NCI-H1092 treated with DMSO at 0.1 percent for 48 hours (cell line): Measurements from ENCODE around the gene CYBB.

Experiments used
- DNase-seq: peaks from one replicate; lab custom pipeline; 2025; lab: John Stamatoyannopoulos, UW

Gene CYBB

DNA sequence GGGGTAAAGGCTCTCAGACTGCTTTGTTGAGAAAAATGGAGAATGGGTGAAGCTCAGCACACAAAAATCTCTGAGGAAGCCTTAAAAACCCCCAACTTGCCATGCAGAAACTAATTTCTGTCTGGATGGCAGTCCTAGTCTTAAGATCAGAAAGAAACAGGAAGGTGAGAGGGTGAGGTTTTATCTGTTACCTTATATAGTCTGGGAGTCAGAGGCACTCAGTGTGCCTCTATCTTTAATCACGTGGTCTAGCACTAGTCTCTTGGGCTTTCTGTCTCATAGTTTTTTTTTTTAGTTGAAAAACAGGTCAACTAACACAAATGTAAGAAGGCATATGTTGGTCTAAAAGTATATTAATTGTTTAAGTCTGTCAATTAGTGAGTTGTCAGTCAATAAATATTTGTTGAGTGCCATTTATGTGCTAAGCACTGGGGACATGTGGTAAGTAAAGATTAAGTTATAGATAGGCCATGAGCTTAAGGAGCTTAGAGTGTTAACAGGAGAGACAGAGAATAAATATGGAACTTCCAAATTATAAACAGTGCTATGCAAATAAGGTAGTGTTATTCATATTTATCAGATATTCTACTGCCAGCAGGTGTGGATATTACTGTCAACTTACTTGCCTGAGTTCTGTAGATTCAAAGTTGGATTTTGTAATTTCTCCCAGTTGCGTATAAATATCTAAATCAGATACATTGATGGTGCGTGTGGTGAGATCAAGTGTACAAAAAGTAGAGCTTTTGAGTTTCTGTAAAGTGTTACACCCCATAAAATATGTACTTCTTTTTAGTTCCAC, 7.0 kb downstream of the CYBB start:
- DNase-seq: no peak

DNA sequence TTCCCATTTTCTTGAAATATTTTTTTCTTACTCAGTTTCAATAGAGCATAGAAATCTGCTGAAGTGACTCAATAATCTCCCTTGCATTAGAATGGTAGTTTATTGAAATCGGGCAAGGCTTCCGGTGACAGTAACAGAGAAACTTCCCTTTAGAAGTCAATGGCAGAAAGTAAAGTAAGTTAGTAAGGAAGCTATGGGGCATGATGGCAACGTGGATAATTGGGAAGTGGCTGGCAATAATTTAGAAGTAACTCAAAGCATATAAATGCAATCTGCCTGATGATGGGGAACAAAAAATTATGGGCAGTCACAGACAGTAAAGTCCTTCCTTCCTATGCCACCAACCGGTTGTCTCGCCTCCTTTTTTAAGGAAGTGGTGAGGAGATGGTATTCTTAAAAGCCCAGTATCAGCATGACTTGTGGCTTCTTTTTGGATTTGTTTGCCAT, 7.6 kb downstream of the CYBB start:
- no peak for DNase-seq

DNA sequence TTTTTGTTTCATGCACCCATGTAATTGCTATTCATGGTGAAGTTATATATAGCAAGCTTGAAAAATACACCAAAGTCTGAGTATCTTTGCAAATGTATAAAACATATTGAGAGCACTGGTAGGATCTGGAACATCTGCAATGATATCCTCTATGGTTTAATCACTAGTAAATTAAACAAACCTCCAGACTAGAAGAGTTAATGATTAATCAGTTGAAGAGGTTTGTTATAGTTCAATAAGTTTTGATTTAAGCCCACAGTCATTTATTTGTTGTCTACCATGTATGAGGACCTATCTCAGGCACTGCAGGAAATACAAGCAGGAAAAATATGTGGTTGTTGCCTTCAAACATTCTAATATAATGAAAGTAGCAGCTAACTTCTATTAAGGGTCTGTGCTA, 16.5 kb downstream of the CYBB start:
- DNase-seq: no peak

DNA sequence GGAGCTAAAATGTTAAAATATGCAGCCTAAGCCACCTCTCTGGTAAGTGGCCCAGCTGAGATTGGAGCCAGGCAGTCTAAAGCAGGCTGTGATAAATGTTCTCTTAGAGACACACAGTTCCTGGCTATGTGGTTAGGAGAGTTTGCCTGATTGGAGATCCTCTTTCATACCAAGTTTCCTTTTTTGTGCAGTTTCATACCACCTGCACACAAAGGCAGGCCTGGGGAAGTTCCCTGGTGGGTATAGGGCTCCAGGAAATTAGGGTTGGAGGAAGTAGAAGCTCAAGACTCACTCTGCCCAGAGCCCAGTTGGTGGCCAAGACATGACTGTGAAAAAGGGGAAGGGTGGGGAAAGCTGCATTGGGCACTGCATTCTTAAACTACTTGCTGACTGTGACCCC, 16.9 kb downstream of the CYBB start:
- no peak for DNase-seq

DNA sequence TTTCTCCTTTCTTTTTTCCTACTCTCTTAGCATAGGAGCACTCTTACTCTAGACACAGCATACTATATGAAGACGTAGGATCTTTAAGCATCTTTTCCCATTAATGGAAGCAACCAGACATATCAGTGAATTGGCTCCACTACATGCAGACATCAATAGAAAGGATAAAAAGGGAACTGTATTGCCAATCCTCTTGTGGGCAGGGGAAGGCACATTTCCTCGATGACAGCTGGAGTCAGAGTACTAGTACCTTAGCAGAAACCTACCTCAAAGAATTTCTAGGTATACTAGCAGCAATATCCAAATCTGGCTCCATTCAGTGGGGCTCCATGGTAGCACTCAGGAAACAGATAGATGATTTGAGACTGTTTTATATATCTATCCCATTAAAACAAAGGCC, 20.1 kb downstream of the CYBB start:
- no peak for DNase-seq

DNA sequence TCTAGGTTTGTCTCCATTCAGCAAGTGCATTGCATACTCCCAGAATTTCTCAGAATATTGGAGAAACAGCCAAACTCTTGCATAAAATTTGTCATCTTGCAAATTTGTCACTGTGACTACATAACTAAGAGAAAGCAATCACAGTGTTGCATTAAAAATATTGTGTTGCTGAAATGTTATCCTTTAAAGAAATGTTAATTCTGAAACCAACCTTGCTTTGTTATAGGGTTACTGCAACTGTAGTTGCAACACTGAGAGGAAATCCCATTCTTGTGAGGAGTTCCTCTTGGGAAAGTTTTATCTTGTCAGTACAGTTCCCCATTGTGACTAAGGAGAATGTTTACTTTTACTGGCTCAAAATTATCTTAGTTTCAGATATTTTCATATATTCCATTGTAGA, 20.9 kb downstream of the CYBB start:
- no peak for DNase-seq

DNA sequence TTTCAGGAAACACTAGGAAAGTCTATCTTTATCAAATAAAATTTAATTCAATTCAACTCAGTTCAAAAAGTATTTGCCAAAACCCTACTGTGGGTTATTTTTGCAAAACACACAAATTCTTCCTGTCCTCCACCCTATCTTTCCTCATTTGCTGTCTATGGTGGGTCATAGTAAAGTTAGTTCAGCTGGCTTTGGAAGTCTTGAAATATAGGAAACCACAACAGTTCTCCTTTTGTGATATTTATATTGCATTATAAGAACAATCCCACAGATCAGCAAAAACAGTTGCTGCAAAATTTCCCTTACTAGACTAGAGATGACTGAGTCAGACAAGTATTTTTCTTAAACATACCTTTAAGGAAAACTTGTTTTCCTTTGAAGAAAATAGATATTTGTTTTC, 22.2 kb downstream of the CYBB start:
- DNase-seq: no peak

DNA sequence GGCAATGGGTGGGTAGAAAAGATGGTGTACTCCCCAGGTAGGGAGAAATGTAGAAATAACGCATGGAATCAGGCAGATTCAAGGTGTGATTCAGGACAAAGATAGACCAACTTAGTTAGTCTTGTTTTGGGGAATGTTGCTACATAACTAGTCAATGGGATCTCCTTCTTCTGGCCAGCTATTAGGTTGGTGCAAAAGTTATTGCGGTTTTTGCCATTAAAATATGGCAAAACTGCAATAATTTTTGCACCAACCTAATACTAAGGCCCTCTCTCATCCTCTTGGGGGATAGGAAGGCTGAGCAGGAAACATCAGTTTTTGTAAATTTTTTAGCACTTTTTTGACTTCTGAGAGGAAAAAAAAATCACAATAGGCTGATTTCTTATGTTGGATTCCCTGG, 23.2 kb downstream of the CYBB start:
- no peak for DNase-seq

DNA sequence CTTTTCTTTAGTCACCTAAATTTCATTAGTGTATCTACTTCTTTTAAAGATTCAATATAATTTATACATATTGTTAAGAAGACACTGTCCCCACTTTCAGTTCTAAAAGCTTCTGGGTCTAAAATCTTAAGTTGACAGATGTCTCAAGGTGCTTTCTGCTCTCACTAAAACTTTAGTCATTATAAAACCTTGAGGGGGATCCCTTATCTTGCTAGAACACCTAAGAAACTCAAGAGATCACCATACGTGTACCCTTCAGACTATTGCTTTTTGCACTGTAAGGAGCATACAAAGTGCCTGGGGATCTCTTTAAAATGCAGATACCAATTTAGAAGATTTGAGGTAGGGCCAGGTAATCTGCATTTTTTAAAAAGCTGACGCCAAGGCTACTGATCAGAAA, 30.1 kb downstream of the CYBB start:
- no peak for DNase-seq

DNA sequence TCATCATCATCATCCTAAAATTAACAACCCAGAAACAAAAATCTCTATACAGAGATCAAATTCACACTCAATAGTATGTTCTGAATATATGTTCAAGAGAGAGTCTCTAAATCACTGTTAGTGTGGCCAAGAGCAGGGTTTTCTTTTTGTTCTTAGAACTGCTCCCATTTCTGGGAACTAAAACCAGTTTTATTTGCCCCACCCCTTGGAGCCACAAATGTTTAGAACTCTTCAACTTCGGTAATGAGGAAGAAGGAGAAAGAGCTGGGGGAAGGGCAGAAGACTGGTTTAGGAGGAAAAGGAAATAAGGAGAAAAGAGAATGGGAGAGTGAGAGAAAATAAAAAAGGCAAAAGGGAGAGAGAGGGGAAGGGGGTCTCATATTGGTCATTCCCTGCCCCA, 32.3 kb downstream of the CYBB start:
- DNase-seq: no peak

DNA sequence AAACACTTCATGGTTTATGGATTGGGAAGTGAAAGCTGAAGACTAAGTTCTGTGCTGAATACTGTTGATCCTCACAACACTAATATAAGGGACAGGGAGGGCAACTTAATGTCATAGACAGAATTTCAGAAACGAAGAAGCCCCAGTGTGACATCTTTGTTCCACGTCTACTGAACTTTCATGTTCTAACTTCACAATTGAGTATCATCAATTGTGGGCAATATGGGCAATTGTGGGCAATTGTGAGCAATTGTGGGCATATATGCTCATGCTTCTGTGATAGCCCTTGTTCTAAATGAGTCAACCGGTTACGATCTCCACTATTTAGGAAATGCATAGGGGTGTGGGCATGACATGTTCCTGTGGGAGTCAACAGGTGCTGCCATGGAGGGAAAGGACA, 33.7 kb downstream of the CYBB start:
- DNase-seq: no peak

DNA sequence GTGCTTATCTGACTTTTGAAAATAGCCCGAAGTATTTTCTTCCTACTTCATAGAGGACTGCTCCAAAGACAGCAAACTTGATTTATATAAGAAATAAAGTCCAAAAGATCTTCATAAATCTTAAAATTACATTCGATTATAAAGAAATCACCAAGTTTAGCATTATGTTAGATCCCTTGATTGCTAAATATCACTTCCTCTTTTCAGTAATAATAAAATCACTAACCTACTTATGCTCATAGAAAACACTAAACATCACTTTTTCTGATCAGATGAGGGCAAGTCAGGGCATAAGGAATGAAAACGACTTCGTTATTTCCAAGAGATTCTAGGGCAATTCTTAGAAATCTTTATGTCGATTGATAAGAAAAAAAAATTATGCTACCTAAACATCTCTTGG, 35.5 kb downstream of the CYBB start:
- no peak for DNase-seq

DNA sequence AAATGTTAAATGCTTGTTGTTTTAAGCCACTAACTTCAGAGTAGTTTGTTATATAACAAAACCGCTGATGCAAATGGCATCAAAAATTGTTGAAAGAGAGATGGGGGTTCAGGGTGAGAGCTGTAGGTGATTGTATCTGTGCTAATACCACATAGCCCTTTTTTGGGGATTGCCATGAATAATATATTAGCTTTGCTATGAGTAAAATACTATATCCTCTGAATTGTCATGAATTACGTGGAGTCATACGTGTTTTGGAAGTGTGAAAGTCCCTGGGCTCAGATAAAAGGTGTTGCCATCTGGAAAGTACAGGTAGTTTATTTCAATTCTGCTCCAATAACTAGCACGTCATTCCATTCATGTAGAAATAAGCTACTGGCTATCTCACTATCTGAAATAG, 36.9 kb downstream of the CYBB start:
- no peak for DNase-seq

DNA sequence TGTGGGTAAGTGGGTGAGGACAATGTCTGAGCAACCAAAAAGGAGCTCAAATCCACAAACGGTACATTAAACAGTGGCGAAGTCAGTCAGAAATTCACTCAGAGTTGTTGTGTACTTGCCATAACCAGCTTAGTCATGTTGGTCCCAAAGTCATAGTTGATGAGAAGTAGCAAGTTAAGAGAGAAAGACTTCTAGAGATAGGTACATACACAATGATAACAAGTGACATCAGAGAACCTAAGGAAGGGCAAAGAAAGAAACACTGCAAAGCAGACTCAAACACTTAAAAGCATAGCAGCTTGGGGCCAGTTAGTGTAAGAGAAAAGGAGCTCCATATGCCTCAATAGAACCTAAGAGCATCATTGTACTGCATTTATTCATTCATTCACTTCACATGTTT, 37.3 kb downstream of the CYBB start:
- no peak for DNase-seq

DNA sequence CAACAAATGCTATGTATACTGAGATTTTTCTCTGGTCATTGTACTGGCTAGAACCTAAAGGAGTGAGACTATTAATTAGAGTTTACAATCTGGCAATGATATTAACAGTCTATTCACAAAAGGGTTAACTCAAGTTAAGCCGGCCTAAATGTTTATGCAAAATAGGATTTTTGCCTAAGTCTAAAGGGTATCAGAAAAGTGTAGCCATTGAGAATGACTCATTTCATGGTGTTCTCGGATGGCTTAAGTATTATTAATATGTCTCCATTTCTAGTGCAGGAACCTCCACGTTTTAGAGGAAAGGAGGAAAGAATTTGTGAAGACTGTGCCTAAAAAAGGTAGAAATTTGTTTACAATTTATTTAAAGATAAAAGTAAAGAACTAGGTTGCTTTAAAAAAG, 37.7 kb downstream of the CYBB start:
- no peak for DNase-seq

DNA sequence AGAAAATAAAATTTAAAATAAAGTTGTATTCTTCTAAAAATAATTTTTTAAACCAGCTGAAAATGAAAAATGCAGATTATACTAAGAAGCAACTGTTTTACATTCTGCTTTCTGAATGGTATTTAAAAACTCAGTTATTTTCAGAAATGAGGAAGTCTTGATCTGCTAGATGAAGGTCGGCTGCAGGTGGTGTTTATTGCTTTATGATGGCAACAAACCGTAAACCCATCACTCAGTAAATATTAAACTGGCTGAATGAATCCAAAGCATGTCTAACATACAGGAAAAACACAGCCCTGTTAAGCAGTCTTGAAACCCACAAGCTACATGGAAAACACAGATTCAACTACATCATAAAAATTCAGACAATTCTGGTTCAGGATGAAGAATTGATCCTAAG, 38.2 kb downstream of the CYBB start:
- DNase-seq: no peak

DNA sequence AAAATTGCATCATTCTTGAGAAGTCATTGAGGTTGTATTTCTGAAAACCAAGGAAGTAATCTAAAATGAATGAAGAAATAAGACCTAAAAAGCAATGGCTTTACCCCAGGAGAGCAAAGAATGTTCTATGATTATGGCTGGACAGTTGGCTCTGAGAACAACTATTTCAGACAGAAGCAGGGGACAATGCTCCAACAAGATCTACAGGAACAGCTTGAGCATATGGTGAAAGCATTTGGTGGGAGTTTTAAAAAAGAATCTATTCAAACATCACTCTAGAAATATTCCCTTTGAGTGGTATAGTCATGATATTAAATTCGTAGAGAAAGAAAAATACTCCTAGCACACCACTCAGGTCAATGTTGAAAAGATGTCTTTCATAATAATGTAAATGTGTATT, 40.8 kb downstream of the CYBB start:
- DNase-seq: no peak

DNA sequence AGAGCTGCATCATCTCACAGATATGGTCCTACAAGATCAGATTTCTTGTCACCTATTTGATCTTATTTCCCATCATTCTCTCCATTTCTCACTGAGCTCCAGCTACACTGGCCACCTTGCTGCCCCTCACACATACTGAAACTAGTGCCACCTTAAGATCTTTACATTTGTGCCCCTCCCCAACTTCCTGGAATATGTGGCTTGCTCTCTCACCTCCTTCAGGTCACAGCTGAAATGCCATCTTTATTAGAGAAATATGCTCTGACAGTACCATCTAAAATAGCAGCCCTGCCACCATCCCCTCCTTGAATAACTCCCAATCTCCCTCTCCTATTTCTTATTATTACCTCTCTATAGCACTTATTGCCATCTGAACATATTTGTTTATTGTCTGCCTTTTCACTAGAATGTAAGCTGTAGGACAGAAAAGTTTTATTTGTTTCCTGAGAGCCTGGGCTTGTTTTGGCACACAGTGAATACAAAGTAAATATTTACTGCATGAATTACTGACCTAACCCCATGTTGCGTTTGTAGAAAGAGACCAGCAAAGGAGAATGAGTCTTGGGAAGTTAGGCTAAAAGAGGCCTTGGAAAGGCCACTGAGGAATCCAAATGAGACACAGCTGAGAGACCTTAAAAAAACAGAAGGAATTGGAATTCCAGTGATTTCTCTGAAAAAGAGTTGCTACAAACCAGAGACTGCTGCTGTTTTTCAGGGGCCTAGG, 44.8 kb downstream of the CYBB start:
- DNase-seq: no peak

DNA sequence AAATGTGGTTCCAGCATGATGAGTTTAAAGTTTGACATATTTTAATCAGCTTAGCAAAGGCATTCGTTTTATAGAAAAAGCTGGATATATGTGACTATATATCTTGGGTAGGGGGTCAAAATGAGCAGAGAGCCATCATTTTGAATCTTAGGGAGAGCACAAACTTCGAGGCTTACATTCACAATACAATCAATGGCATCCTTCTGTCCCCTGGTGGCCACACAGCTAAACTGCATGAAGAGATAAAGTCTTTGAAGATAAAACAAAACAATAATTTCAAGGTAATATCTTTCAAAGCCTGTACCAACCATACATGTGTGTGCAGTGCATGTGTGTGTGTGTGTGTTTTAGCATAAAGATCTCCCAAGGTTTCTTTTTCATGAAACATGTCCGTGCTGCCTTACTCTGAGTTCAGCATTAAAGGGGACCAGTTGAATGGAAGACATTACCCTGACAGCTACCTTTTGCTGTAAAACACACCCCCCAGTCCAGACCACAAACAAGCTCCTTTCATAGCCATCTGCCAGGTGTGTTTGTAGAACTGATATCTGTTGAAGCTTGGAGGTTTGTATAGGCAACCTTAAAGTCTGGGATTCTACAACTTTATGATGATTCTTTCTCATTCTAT, 45.5 kb downstream of the CYBB start:
- DNase-seq: peak; percentile 35

DNA sequence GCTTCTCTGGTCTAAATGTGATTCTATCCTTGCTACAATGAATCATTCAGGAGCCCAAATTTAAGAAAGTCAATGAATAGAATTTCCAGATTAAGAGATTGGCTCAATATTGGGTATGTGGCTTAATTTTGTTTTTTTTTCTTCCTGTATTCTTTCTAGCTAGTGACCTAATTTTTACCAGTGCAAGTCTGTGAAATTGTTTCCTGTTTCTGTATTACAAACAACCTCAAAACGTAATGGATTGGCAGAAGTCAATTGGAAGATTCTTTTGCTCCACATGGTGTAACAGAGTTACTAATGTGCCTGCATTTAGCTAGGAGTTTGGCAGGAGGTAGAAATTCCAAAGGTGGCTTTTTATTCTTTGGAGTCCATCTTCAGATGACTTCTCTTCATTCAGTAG, 49.9 kb downstream of the CYBB start:
- DNase-seq: no peak

DNA sequence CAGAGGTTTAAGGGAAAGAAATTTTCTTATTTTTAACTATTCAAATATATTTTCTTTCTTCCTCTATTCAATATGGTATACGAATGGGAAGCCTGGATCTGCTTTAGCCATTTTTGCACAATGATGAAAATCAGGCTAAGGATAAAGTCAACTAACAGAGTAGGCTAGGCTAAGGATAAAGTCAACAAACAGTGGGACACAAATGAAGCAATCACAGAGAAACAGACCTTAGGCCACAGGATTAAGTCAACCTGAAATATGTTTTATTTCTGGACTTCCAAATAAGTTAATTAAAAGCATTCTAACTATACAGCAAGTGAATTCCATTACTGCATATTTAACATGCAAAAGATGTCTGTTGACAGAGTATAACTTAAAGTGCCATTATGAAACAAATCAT, 50.5 kb downstream of the CYBB start:
- DNase-seq: no peak

DNA sequence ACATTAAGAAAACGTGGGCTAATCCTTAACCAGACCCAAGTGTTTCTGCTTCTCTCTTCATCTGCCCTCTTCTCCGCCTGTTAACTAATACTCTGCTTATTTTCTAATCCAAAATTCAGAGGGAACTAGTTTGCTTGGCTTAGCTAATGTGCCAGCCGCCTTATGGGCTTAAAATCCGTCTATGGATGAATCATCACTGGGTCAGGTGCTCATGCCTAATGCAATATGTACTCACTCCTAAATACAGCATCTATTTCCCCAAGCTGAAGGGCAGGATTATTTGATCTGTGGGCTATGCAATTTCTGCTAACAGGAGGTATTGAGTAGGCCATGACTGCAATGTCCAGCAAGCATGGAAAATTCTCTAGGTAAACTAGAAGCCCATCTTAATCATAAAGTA, 55.1 kb downstream of the CYBB start:
- no peak for DNase-seq

DNA sequence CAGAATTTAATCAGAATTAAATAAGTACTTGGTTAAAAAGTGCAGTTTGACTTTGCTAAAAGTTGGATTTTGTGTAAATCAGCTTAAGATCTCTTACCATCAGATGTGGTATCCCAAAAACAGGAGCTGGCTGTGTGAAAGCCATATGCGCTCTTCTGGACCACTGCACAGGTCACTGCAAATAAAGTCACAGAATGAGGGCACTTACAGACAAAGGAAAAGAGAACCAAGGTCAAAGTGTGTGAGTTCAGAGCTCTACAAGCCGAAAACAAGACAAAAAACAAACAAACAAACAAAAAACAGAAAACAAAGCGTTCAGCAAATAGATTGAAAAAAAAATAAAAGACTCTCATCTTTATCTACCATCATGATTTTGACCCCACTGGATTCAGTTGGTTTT, 61.1 kb downstream of the CYBB start:
- no peak for DNase-seq
